NCI-H1092 treated with DMSO at 0.1 percent for 48 hours (cell line): ENCODE measurements around the gene PAX5.
"Not testable (repeated sequence)": the region's sequence is repeated elsewhere in the genome, so short reads cannot be mapped to it uniquely, and the experiment has no call there.

Experiments used
- DNase-seq: peaks from one replicate; lab custom pipeline; 2025; lab: John Stamatoyannopoulos, UW

PAX5 gene

GRCh38 chr9:37033682-37034304 lies at the start of gene PAX5:
Gene PAX5, minus strand, starts transcription at chr9:37034268. Its CDS starts 237 bp downstream, at chr9:37034031.
- DNase-seq, result no peak

- no peak for DNase-seq
These were observed 49.6 kb upstream of the PAX5 start for GRCh38 chr9:37083654-37084053.

- no peak for DNase-seq
These were observed 48.2 kb upstream of the PAX5 start for GRCh38 chr9:37082214-37082765.

GRCh38 chr9:37081507-37081906 lies 47.4 kb upstream of the PAX5 start:
- DNase-seq, result not testable (repeated sequence)

GRCh38 chr9:37080165-37080628 lies 46.1 kb upstream of the PAX5 start:
- peak; percentile 38 for DNase-seq

- peak; percentile 97 for DNase-seq
These were observed 45.5 kb upstream of the PAX5 start for GRCh38 chr9:37079370-37080164.

GRCh38 chr9:37074790-37075189 lies 40.7 kb upstream of the PAX5 start:
- not testable (repeated sequence) for DNase-seq

- DNase-seq, result no peak
These were observed 32.2 kb upstream of the PAX5 start for GRCh38 chr9:37066139-37066725.

- DNase-seq, result no peak
These were observed 28.3 kb upstream of the PAX5 start for GRCh38 chr9:37062336-37062735.

- no peak for DNase-seq
These were observed 27.7 kb upstream of the PAX5 start for GRCh38 chr9:37061768-37062167.

GRCh38 chr9:37060833-37061232 lies 26.8 kb upstream of the PAX5 start:
- DNase-seq, result no peak

- DNase-seq, result no peak
These were observed 22.2 kb upstream of the PAX5 start for GRCh38 chr9:37056046-37056920.

GRCh38 chr9:37054363-37054720 lies 20.3 kb upstream of the PAX5 start:
- DNase-seq, result not testable (repeated sequence)

- no peak for DNase-seq
These were observed 19.8 kb upstream of the PAX5 start for GRCh38 chr9:37053684-37054362.

GRCh38 chr9:37046683-37047082 lies 12.6 kb upstream of the PAX5 start:
- no peak for DNase-seq

GRCh38 chr9:37042421-37042820 lies 8.4 kb upstream of the PAX5 start:
- DNase-seq, result no peak

- no peak for DNase-seq
These were observed 6.5 kb upstream of the PAX5 start for GRCh38 chr9:37040508-37041127.

- DNase-seq, result no peak
These were observed 4.9 kb upstream of the PAX5 start for GRCh38 chr9:37038943-37039464.

- no peak for DNase-seq
These were observed 4.4 kb upstream of the PAX5 start for GRCh38 chr9:37038302-37038942.
